UCSD-AML1 (cell line): Measurements from ENCODE around the gene RALGDS.

Experiments
- DNase-seq: peaks from one replicate; lab custom pipeline; 2025; ENCODE audit not compliant: unreplicated experiment; lab: John Stamatoyannopoulos, UW

The RALGDS gene

DNA sequence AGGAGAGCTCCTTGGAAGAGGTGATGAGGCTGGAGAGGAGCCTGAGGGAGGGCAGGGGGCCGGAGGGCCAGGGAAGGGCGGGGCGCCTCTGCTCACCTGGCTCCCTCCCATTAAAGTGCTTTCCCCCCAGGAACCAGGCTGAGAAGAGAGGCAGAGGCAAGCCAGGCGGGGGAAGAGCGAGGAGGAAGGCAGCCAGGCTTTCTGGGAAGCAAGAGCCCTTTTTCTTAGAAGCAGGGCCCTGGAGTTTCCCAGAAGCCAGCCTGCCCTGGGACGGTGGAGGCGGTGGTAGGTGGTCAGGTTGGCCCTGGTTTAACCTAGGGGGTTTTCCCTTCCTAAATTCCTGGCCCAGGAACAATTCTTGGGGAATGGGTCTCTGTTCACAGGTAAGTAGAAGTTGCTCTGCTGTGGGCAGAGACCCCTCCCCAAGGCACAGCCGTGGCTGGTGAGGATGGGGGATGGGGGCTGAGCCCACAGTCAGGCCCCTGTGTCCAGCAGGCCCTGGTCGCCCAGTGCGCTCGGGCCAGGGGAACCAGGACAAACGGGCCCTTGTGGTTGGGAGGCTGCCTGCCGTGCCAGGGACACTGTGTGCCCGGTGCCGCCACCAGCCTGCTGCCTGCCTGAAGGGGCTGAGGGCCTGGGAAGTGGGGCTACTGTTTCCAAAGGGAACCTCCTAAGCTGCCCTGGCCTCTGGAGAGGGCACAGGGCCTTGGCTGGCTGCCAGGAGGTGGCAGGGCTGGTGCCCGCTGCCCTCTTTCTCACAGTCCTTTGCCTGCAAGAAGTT, 16.6 kb upstream of the RALGDS start:
- DNase-seq = peak; percentile 44

DNA sequence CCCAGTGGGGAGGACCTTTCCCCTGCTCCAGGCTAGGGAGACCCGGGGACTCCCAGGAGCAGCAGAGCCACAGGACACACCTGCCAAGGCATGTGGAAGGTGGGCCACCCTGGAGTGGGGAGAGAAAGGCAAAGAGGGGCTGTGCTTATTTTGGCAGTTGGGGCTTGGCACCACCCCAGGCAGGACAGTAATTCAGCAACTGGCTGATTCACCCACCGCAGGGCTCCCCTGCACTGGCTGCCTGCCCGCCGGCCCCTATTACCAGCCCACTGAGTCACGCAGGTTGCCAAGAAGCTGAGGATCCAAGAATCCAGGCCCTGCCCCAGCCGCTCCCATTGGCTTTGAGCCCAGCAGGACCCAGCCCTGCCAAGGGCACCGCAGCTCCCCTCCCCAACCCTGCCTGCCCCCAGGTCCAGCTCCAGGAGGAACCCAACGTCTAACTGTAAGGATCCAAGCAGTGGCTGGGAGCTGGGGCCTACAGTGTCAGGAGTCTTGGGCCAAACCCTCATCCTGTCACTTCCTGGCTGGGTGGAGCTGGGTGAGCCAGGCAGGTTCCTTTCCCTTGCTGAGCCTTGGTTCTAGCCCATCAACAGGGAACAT, 14.2 kb upstream of the RALGDS start:
- peak; percentile 36 for DNase-seq

GRCh38 chr9:133134388-133135145, 13.5 kb upstream of the RALGDS start:
- no peak for DNase-seq

DNA sequence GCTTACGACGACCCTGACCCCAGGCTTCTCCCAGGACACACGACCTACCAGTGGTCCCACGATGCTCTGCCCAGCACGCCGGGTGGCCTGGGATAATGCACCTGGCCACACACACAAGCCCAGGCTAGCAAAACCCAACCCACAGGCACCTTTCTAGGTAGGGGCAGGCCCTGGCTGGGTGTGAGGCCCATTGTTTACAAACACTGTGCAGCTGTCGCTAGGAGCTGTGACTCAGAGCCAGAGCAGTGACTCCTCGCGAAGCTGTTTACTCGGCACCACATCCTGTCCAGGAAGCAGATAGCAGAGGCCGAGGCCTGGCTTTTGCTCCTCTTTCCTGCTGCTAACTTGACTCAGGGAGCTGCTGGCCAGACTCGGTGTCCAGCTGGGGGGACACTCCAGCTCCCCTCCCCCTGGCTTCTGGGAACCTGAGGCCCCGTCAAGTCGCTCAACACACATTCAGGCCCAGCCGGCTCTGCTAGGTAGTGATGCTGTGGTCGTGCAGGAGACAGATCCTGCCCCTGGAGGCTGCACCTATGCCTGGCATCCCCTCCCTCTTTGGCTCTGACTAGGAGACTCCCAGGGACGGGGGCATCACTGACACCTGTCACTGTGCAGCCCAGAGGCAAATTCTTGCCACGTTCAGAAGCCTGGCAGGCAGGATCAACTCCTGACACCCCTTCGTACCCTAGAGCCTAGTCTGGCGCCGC, 12.8 kb upstream of the RALGDS start:
- peak; percentile 79 for DNase-seq

- no peak for DNase-seq
Measured at GRCh38 chr9:133132174-133132573, 11.1 kb upstream of the RALGDS start.

DNA sequence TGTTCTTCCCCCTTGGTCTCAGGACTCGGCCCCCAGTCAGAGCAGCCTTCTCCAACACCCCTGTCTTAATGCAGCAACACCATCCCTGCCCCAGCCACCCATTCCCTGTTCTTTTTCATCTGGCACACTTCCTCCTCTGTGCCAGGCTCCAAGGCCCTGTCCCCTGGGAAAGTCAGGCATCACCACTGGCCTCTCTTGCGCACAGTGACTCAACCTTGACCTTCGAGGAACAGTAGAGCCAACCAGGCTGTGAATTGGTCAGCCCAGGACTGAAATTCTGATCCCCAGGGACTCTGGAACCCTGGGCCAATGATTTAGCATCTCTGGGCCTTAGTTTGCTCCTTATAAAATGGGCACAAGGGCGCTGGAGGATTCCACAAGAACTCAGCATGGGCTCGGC, 10.5 kb upstream of the RALGDS start:
- no peak for DNase-seq

- no peak for DNase-seq
Measured at GRCh38 chr9:133130685-133131244, 9.7 kb upstream of the RALGDS start.

- DNase-seq = no peak
Measured at GRCh38 chr9:133129001-133129795, 8.2 kb upstream of the RALGDS start.

- no peak for DNase-seq
Measured at GRCh38 chr9:133128152-133128551, 7.1 kb upstream of the RALGDS start.

DNA sequence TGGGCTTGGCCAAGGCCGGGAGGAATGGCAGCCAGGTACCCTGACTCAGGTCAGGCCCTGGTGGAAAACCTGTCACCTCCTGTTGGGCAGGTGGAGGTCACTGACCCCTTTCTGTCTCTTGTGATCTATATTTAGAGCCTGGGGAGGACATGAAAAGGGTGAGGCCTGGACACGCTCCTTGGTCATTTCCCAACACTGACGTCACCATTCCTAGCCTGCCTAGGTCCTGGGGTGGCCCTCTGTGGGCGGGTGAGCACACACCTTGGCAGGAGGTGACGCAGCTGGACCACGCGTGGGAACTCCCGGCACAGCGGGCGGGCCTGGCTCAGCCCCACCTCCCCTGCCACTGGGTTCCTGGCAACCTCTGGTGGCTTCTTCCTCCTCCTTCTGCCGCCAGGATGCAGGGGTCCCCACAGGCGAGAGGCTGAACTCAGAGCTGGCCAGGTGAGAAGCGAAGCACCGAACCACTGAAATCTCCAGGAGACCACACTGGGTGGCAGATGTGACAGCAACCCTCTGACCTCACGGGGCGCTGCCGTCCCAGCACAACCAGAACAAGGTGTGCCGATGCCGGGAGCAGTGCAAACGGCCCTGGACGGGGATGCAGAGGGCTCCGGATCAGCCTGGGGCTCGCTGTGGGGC, 6.4 kb upstream of the RALGDS start:
- DNase-seq = no peak

DNA sequence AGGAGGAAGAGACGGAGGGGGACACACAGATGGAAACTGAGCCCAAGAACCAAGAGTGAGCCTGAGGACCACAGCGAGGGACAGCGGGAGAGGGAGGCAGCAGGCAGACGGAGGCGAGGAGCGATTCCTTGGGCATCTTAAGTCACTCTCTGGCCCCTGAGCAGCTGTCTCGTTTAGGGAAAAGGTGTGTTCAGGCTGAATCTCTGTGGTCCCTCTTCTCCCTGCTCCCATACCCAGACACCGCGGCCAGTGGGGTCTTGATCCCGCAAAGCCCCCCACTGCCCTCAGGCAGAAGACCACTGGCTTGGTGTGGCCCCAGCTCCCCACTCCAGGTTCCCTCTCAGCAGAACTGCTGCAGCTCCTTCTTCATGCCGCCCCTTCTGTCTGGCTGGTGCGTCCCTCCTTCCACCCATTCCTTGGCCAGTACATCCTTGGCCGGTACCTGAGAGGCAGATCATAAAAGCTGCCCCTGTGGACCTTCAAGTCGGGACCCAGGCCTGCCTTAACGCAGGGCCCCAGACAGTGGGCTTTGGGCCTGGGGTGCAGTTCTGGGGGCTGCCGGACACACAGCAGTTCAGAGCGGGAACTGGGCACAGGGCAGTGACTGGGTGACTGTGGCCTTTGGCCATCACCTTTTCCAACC, 5.8 kb upstream of the RALGDS start:
- DNase-seq = no peak

GRCh38 chr9:133125941-133126696, 5.1 kb upstream of the RALGDS start:
- peak; percentile 70 for DNase-seq

GRCh38 chr9:133124907-133125275, 3.9 kb upstream of the RALGDS start:
- DNase-seq = no peak

DNA sequence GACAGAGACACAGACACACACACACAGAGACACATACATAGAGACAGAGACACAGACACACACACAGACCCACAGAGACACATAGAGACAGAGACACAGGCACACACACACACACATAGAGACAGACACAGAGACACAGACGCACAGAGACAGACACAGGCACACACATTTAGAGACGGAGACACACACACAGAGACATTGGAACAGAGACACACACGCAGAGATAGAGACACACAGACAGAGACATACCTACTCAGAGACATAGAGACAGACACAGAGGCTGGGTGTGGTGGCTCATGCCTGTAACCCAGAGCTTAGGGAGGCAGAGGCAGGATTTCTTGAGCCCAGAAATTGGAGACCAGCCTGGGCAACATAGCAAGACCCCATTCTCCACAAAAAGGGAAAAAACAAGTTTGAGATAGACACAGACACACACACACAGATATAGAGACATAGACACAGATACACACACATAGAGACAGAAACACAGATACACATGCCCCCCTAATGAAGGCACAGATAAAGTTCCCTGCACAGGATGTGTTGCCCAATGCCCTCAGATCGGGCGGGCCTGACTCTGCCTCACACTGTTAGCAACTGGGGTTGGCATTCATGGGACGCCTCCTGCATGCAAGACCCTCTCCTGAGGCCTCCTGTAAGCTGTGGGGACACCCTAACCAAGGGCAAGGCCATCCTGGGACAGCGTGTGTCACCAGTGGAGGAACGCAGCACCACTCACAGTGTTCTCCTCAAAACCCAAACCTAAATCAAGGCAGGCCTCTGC, 3.3 kb upstream of the RALGDS start:
- no peak for DNase-seq

DNA sequence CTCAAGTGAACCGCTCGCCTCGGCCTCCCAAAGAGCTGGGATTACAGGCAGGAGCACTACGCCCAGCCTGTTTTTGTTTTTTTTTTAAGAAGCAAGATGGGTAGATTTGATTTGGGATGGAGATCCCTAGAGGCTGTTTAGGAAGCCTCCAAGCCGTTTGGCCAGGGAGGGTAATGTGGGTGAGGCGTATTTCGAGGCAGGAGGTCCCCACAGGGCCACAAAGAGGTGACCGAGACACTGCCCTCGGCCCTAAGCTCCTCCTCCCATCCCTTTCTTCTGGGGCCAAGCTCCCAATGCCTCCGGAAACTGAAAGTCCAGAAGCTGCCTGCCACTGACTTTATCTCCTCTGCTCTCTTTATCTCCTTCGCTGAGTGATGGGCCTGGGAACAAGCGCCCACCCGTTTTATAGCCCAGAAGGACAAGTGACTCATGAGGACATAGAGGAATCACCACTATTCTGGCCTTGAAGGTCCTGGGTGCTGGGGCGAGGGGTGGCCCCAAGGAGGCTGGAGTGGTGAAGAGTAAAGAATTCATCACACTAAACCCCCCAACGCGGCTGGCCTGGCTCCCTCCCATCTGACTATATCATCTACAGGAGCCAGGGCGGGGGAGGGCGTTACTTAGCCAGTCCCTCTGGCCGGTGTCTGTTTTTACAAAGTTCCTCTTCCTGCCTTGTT, 2.0 kb upstream of the RALGDS start:
- DNase-seq = no peak

DNA sequence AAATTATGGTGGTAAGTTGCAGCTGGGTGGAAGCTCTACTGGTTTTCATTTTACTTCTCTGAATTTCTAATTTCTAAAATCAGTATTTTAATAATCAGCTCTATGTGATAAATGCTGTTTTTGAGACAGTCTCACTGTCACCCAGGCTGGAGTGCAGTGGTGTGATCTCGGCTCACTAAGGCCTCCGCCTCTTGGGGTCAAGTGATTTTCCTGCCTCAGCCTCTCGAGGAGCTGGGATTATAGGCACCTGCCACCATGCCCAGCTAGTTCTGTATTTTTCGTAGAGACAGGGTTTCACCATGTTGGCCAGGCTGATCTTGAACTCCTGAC, 1.5 kb upstream of the RALGDS start:
- DNase-seq = no peak

GRCh38 chr9:133121915-133122550, 993 bp upstream of the RALGDS start:
- DNase-seq = peak; percentile 60
